HepG2 (cell line): ENCODE data around the gene ZCCHC8. TPM values are rescaled to one million over a fixed set of nuclear protein-coding genes. Genes with fewer than 3 reads are reported as not detected.

Experiments used
- BORCS8-MEF2B ChIP-seq: sonication (generic); formaldehyde crosslinking; IDR thresholded peaks from 2 replicates; pipeline ENCODE4 v1.8.0; 2022; ENCODE audit warnings: mild to moderate bottlenecking, missing genetic modification reagents
- CREB1 ChIP-seq, 2 experiments: fragments of 450-650 bp in 1 of 2; IDR thresholded peaks; 2 replicates each; pipeline ENCODE4 v1.6.1; 2016 to 2017; ENCODE audit warnings: control low read depth in 1 of 2, mild to moderate bottlenecking in 1 of 2, missing compliant biosample characterization in 1 of 2, missing genetic modification characterization in 1 of 2
- ESRRA ChIP-seq: sonication (generic); formaldehyde crosslinking; IDR thresholded peaks from 2 replicates; pipeline ENCODE4 v1.5.1; 2020; ENCODE audit warnings: mild to moderate bottlenecking, low read depth, missing genetic modification reagents
- GTF3A ChIP-seq: sonication (generic); formaldehyde crosslinking; conservative IDR thresholded peaks from 2 replicates; pipeline ENCODE4 v1.4.0; 2020; ENCODE audit warnings: mild to moderate bottlenecking, missing genetic modification reagents
- HDAC6 ChIP-seq: fragments of 200-600 bp; sonication (generic); IDR thresholded peaks from 2 replicates; pipeline ENCODE4 v1.7.0; 2017; ENCODE audit warnings: mild to moderate bottlenecking, antibody characterized with exemption, low read length, low read depth
- HIC2 ChIP-seq: sonication (generic); formaldehyde crosslinking; IDR thresholded peaks from 2 replicates; pipeline ENCODE4 v1.9.0; 2022; ENCODE audit warnings: low read depth, missing genetic modification reagents
- KLF13 ChIP-seq: sonication (generic); formaldehyde crosslinking; IDR thresholded peaks from 2 replicates; pipeline ENCODE4 v1.4.0; 2020; ENCODE audit warnings: mild to moderate bottlenecking, missing genetic modification reagents
- KLF6 ChIP-seq: IDR thresholded peaks from 2 replicates; pipeline ENCODE4 v1.8.0; 2016; ENCODE audit warnings: missing biosample characterization, missing genetic modification reagents
- KLF9 ChIP-seq: IDR thresholded peaks from 2 replicates; pipeline ENCODE4 v1.6.1; 2016; ENCODE audit warnings: low read depth
- LCORL ChIP-seq, 2 experiments: fragments of 450-650 bp in 1 of 2; sonication (generic) in 1 of 2; formaldehyde crosslinking in 1 of 2; IDR thresholded peaks; 2 replicates each; pipeline versions ENCODE4 v1.5.0 to v1.6.1; 2017 to 2020; ENCODE audit warnings: antibody characterized with exemption in 1 of 2, missing genetic modification reagents in 1 of 2
- MIER2 ChIP-seq: IDR thresholded peaks from 2 replicates; pipeline ENCODE4 v1.6.1; 2016; ENCODE audit warnings: missing biosample characterization, missing genetic modification reagents
- POLR2G ChIP-seq: fragments of 200-400 bp; formaldehyde crosslinking; IDR thresholded peaks from 2 replicates; pipeline ENCODE4 v1.6.1; 2018; ENCODE audit warnings: mild to moderate bottlenecking, low read depth, low read length, moderate library complexity
- PPARG ChIP-seq: conservative IDR thresholded peaks from 2 replicates; pipeline ENCODE4 v1.6.1; 2016; ENCODE audit warnings: missing biosample characterization, missing genetic modification reagents
- RBM39 ChIP-seq: fragments of 200-400 bp; formaldehyde crosslinking; IDR thresholded peaks from one replicate; pipeline ENCODE4 v1.6.1; 2018; ENCODE audit warnings: antibody characterized with exemption, mild to moderate bottlenecking, low read depth, low read length; ENCODE audit not compliant: poor library complexity, severe bottlenecking
- SMARCE1 ChIP-seq: fragments of 450-650 bp; IDR thresholded peaks from 2 replicates; pipeline ENCODE4 v1.6.1; 2017; ENCODE audit warnings: borderline replicate concordance
- YEATS4 ChIP-seq: sonication (generic); formaldehyde crosslinking; IDR thresholded peaks from 2 replicates; pipeline ENCODE4 v1.4.0; 2020; ENCODE audit warnings: missing genetic modification reagents, borderline replicate concordance
- ZNF282 ChIP-seq: fragments of 450-650 bp; IDR thresholded peaks from 2 replicates; pipeline ENCODE4 v1.6.1; 2018; ENCODE audit not compliant: partially characterized antibody
- ZNF292 ChIP-seq: sonication (generic); formaldehyde crosslinking; IDR thresholded peaks from 2 replicates; pipeline ENCODE4 v1.8.1; 2022; ENCODE audit warnings: mild to moderate bottlenecking, low read depth, missing genetic modification reagents, borderline replicate concordance
- ZSCAN21 ChIP-seq: sonication (generic); formaldehyde crosslinking; IDR thresholded peaks from 2 replicates; pipeline ENCODE4 v1.8.0; 2022; ENCODE audit warnings: mild to moderate bottlenecking, missing genetic modification reagents, moderate library complexity, borderline replicate concordance
- ZZZ3 ChIP-seq: sonication (generic); formaldehyde crosslinking; IDR thresholded peaks from 2 replicates; pipeline ENCODE4 v1.4.0; 2020; ENCODE audit warnings: missing genetic modification reagents, mild to moderate bottlenecking, borderline replicate concordance
- polyA plus RNA-seq, 8 experiments: library from polyadenylated mRNA; depleted of rRNA in 3 of 8; stranded (reverse) in 7 of 8; unstranded in 1 of 8; fragments of >200 nt; fragmentation: Illumina TruSeq in 4 of 8; extraction: Trizol in 4 of 8; gene quantifications; 2 replicates each; pipeline versions ENCODE4 v1.2.1 to v1.2.3, GENCODE V29; 2011 to 2016; ENCODE audit warnings: low read depth in 4 of 8, missing spikeins in 1 of 8, mixed read lengths in 1 of 8; ENCODE audit not compliant: insufficient read depth in 1 of 8
- total RNA-seq, 5 experiments: library from RNA; depleted of rRNA; stranded (reverse); fragments of >200 nt; fragmentation: Illumina TruSeq; extraction: Trizol; gene quantifications; 2 replicates each; pipeline ENCODE4 v1.2.3, GENCODE V29; 2016; ENCODE audit warnings: low read depth in 1 of 5
- TF ChIP-seq, protein P1 (sequence below): sonication (generic); formaldehyde crosslinking; IDR thresholded peaks from 2 replicates; pipeline ENCODE4 v1.5.0; 2020; ENCODE audit warnings: missing genetic modification reagents
- TF ChIP-seq, protein P2 (sequence below): IDR thresholded peaks from 2 replicates; pipeline ENCODE4 v1.6.1; 2012; ENCODE audit warnings: inconsistent platforms
- TF ChIP-seq, protein P3 (sequence below): IDR thresholded peaks from 2 replicates; pipeline ENCODE4 v1.6.1; 2016; ENCODE audit warnings: low read depth, borderline replicate concordance
- TF ChIP-seq, protein P4 (sequence below): IDR thresholded peaks from 2 replicates; pipeline ENCODE4 v1.4.0; 2020; ENCODE audit warnings: mild to moderate bottlenecking, missing genetic modification reagents

The ZCCHC8 gene
- total and polyA plus RNA-seq, 2 of the 13 experiments (the other 11 are each of a cell fraction or from before 2014, with no cell fraction given), result 18.6 to 20.9 TPM

- TF ChIP-seq, protein P1, sequence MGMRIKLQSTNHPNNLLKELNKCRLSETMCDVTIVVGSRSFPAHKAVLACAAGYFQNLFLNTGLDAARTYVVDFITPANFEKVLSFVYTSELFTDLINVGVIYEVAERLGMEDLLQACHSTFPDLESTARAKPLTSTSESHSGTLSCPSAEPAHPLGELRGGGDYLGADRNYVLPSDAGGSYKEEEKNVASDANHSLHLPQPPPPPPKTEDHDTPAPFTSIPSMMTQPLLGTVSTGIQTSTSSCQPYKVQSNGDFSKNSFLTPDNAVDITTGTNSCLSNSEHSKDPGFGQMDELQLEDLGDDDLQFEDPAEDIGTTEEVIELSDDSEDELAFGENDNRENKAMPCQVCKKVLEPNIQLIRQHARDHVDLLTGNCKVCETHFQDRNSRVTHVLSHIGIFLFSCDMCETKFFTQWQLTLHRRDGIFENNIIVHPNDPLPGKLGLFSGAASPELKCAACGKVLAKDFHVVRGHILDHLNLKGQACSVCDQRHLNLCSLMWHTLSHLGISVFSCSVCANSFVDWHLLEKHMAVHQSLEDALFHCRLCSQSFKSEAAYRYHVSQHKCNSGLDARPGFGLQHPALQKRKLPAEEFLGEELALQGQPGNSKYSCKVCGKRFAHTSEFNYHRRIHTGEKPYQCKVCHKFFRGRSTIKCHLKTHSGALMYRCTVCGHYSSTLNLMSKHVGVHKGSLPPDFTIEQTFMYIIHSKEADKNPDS (CRISPR knock-in tag), result no peak
- no peak for TF ChIP-seq HIC2 (CRISPR knock-in tag)
- TF ChIP-seq, protein P2, sequence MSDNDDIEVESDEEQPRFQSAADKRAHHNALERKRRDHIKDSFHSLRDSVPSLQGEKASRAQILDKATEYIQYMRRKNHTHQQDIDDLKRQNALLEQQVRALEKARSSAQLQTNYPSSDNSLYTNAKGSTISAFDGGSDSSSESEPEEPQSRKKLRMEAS, result peak; percentile 75
- TF ChIP-seq ZZZ3 (CRISPR knock-in tag), result no peak
- no peak for TF ChIP-seq ESRRA (CRISPR knock-in tag)
- TF ChIP-seq SMARCE1, result no peak
- TF ChIP-seq GTF3A (CRISPR knock-in tag), result no peak
- no peak for TF ChIP-seq HDAC6
- no peak for TF ChIP-seq KLF9 (CRISPR knock-in tag)
- TF ChIP-seq, protein P3, sequence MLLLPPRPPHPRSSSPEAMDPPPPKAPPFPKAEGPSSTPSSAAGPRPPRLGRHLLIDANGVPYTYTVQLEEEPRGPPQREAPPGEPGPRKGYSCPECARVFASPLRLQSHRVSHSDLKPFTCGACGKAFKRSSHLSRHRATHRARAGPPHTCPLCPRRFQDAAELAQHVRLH, result no peak
- no peak for TF ChIP-seq CREB1 (IDR thresholded peaks at IDR 0.05)
- TF ChIP-seq CREB1 (CRISPR knock-in tag; IDR thresholded peaks at IDR 0.05), result no peak
- TF ChIP-seq KLF13 (CRISPR knock-in tag), result no peak
- no peak for TF ChIP-seq RBM39
- TF ChIP-seq, protein P4, sequence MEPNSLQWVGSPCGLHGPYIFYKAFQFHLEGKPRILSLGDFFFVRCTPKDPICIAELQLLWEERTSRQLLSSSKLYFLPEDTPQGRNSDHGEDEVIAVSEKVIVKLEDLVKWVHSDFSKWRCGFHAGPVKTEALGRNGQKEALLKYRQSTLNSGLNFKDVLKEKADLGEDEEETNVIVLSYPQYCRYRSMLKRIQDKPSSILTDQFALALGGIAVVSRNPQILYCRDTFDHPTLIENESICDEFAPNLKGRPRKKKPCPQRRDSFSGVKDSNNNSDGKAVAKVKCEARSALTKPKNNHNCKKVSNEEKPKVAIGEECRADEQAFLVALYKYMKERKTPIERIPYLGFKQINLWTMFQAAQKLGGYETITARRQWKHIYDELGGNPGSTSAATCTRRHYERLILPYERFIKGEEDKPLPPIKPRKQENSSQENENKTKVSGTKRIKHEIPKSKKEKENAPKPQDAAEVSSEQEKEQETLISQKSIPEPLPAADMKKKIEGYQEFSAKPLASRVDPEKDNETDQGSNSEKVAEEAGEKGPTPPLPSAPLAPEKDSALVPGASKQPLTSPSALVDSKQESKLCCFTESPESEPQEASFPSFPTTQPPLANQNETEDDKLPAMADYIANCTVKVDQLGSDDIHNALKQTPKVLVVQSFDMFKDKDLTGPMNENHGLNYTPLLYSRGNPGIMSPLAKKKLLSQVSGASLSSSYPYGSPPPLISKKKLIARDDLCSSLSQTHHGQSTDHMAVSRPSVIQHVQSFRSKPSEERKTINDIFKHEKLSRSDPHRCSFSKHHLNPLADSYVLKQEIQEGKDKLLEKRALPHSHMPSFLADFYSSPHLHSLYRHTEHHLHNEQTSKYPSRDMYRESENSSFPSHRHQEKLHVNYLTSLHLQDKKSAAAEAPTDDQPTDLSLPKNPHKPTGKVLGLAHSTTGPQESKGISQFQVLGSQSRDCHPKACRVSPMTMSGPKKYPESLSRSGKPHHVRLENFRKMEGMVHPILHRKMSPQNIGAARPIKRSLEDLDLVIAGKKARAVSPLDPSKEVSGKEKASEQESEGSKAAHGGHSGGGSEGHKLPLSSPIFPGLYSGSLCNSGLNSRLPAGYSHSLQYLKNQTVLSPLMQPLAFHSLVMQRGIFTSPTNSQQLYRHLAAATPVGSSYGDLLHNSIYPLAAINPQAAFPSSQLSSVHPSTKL, result no peak
- no peak for TF ChIP-seq ZSCAN21 (CRISPR knock-in tag)
- no peak for TF ChIP-seq ZNF282
- no peak for TF ChIP-seq ZNF292 (CRISPR knock-in tag)
- TF ChIP-seq KLF6 (CRISPR knock-in tag), result no peak
- no peak for TF ChIP-seq BORCS8-MEF2B (CRISPR knock-in tag)
- TF ChIP-seq LCORL (IDR thresholded peaks at IDR 0.05), result no peak
- TF ChIP-seq LCORL (CRISPR knock-in tag; IDR thresholded peaks at IDR 0.05), result no peak
- no peak for TF ChIP-seq MIER2 (CRISPR knock-in tag)
- 0 out of 2 replicates have a peak, but pooled peaks have one; percentile 28 for TF ChIP-seq POLR2G
- no peak for TF ChIP-seq PPARG (CRISPR knock-in tag)
- TF ChIP-seq YEATS4 (CRISPR knock-in tag), result no peak
These were observed 22.5 kb upstream of the ZCCHC8 start (continued) for GRCh38 chr12:122523280-122523679.
